Memory B cell (primary cell): ENCODE measurements around the gene DUSP2.
A peak's percentile ranks its signal among the peaks of the same experiment; 100 is the strongest.
"Not testable (repeated sequence)": the region's sequence is repeated elsewhere in the genome, so short reads cannot be mapped to it uniquely, and the experiment has no call there.

Source experiments
- ATAC-seq: fragments of 150-1000 bp; cut with Tn5 transposase; 2 replicates; pipeline ENCODE4 v1.10.0; 2021; ENCODE audit warnings: low read depth, mild to moderate bottlenecking, moderate library complexity
- DNase-seq, 2 donors: peaks; one replicate each; pipeline ENCODE4 v3.0.0; 2022; ENCODE audit warnings: low spot score in 2 of 2
- H3K27ac Mint-ChIP-seq: one replicate; pipeline ENCODE4 v1.8.0; 2022; ENCODE audit warnings: mild to moderate bottlenecking, moderate library complexity, mixed read lengths
- H3K27me3 Mint-ChIP-seq: one replicate; pipeline ENCODE4 v1.8.0; 2022; ENCODE audit warnings: mixed read lengths
- H3K36me3 Mint-ChIP-seq: one replicate; pipeline ENCODE4 v1.8.0; 2022; ENCODE audit warnings: mild to moderate bottlenecking, mixed read lengths
- H3K4me1 Mint-ChIP-seq: one replicate; pipeline ENCODE4 v1.8.0; 2022; ENCODE audit warnings: mixed read lengths
- H3K4me3 Mint-ChIP-seq: one replicate; pipeline ENCODE4 v1.8.0; 2022; ENCODE audit warnings: mild to moderate bottlenecking, moderate library complexity, mixed read lengths
- H3K9me3 Mint-ChIP-seq: one replicate; pipeline ENCODE4 v1.8.0; 2022; ENCODE audit warnings: mixed read lengths

The DUSP2 gene

GRCh38 chr2:96171831-96172230 lies 26.6 kb upstream of the DUSP2 start:
- H3K4me3 Mint-ChIP-seq = no peak overlapping the region
- peak overlapping the region; percentile 40 for H3K27ac Mint-ChIP-seq

GRCh38 chr2:96170626-96171025 lies 25.4 kb upstream of the DUSP2 start:
- H3K4me1 Mint-ChIP-seq = peaks cover 3% of the 10 kb centered on the region
- no peak for ATAC-seq
- H3K27ac Mint-ChIP-seq = no peak overlapping the region

More at GRCh38 chr2:96171831-96172230, 26.6 kb upstream of the DUSP2 start:
- no peaks in the 10 kb centered on the region for H3K36me3 Mint-ChIP-seq
- H3K9me3 Mint-ChIP-seq = no peaks in the 10 kb centered on the region
- no peaks in the 10 kb centered on the region for H3K27me3 Mint-ChIP-seq
- peaks cover 3% of the 10 kb centered on the region for H3K4me1 Mint-ChIP-seq
- ATAC-seq = no peak
- no peak for DNase-seq

DNA sequence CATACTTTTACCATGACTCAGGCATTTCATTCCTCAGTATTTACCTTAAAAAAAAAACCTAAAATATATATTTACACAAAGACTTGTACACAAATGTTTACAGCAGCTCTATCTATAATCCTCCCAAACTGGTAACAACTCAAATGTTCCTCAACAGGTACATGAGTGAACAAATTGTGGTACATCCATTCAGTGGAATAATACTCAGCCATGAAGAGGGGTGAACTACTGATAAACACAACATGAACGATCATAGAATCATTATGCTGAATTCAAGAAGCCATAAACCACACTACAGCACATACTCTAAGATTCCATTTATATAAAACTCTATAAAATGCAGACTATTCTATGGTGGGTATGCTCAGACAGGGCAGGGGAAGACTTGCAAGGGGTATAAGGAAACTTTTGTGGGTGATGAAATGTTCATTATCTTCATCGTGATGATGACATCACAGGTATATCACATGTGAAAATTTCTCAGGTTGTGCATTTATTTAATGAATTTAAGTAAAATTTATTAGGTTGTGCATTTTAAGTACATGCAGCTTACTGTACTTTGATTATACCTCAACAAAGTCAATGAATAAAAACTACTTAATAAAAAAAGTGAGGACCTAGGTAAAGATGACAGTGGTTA lies 24.7 kb upstream of the DUSP2 start:
- H3K4me1 Mint-ChIP-seq = peaks cover 4% of the 10 kb centered on the region
- no peaks in the 10 kb centered on the region for H3K36me3 Mint-ChIP-seq
- no peaks in the 10 kb centered on the region for H3K9me3 Mint-ChIP-seq
- no peak for DNase-seq
- H3K4me3 Mint-ChIP-seq = no peak overlapping the region
- no peak for ATAC-seq
- H3K27me3 Mint-ChIP-seq = no peaks in the 10 kb centered on the region
- no peak overlapping the region for H3K27ac Mint-ChIP-seq

More at GRCh38 chr2:96170626-96171025, 25.4 kb upstream of the DUSP2 start:
- Mint-ChIP-seq H3K4me3 (no peak overlapping the region), H3K9me3 (no peaks in the 10 kb centered on the region), H3K27me3 (no peaks in the 10 kb centered on the region), H3K36me3 (no peaks in the 10 kb centered on the region)
- DNase-seq = no peak

- Mint-ChIP-seq H3K9me3 (no peaks in the 10 kb centered on the region), H3K4me1 (peaks cover 24% of the 10 kb centered on the region), H3K4me3 (no peak overlapping the region), H3K27ac (no peak overlapping the region), H3K27me3 (no peaks in the 10 kb centered on the region), H3K36me3 (no peaks in the 10 kb centered on the region)
- ATAC-seq (no peak), DNase-seq (no peak)
These were observed 22.3 kb upstream of the DUSP2 start for GRCh38 chr2:96167407-96168013.

DNA sequence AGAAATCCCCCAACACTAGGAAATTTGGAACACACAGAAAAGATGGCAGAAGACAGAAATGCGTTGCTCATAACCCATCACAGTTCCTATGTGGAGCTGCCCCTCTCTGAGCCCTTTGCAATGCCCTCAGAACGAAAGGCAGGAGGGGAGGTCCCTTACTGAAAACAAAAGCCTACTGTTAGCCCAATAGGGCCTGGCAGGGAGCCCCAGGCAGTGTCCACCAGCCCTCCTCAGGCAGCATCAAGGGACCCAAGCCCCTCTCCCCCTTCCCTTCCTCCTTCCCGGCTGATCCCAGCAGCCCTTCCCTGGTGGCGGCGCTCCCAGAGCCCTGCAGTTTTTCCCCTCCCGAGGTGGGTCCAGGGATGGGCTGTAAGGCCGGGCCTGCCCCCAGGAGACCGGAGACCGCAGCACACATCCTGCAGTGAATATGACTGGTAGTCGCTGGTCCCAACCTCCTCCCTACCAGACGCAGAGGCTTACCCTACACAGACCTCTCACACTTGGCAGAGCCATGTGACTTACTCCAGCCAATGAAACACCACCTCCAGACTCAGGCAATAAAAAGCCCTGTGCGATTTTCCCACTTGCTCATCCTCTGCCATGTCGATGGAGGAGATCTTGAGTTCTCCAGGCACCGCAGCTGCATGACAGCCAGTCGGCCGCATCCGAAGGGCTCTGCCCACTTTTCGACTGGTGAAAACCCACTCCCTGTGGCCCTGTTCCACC lies 19.4 kb upstream of the DUSP2 start:
- ATAC-seq (peak; percentile 85), DNase-seq (peak in 1 of 2 donors; percentile 41)
- Mint-ChIP-seq H3K36me3 (peaks cover 2% of the 10 kb centered on the region), H3K27ac (peak overlapping the region; percentile 91), H3K9me3 (peaks cover 3% of the 10 kb centered on the region), H3K4me1 (peaks cover 34% of the 10 kb centered on the region), H3K4me3 (peak overlapping the region; percentile 86), H3K27me3 (no peaks in the 10 kb centered on the region)

DNA sequence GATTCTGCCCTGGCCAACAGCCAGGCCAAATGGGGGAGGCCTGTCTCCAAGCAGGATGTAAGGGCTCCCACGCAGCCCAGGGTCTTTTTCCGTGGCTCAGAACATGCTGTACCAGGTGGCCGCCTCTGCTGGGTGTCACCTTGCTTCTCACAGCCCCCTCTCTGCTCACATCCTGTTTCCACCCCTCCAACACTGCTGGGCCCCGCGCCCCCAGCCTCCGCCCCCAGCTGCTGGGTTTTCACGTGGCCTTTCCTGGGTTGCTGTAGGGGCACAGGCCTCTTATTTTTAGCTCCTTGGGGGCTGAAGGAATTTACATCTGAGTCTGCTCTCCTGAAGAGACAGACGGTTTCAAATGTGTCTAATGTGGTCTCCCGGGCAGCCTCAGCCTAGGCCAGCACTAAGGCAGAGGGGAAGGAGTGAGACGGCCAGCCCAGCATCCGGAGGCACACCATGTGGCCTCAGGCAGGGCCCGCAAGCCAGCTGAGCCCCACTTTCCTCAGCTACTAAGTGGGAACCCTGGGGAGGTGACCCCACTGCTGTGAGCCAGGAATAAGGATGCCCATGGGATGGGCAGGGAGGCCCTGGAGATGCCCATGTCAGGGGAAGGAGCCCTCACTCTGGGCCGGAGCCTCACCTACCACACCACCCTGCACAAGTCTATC lies 18.7 kb upstream of the DUSP2 start:
- Mint-ChIP-seq H3K9me3 (peaks cover 3% of the 10 kb centered on the region), H3K36me3 (peaks cover 2% of the 10 kb centered on the region), H3K4me3 (peak overlapping the region; percentile 86), H3K27me3 (no peaks in the 10 kb centered on the region), H3K4me1 (peaks cover 41% of the 10 kb centered on the region), H3K27ac (peak overlapping the region; percentile 91)
- ATAC-seq (peak; percentile 58), DNase-seq (peak in 1 of 2 donors; percentile 23)

DNA sequence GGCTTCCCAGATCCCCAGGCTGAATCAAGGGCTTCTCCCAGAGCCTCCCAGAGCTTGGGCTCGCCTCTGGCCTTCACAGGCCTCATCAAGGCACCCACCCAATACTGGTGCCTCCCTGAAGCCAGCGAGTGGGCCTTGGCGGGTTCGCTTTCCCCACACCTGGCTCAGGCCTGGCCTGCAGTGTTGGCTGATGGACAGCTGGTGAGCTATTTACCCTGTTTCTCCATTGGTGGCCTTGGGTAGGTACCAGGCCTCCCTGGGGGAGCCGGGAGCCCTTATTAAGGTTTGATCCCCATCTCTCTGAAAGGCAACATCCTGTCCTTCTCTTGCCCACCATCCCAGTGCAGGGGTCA lies 18.2 kb upstream of the DUSP2 start:
- Mint-ChIP-seq H3K27ac (peak overlapping the region; percentile 91), H3K4me1 (peaks cover 45% of the 10 kb centered on the region), H3K4me3 (peak overlapping the region; percentile 86), H3K27me3 (no peaks in the 10 kb centered on the region), H3K9me3 (peaks cover 3% of the 10 kb centered on the region), H3K36me3 (peaks cover 2% of the 10 kb centered on the region)
- ATAC-seq (no peak), DNase-seq (no peak)

- no peaks in the 10 kb centered on the region for H3K27me3 Mint-ChIP-seq
- ATAC-seq (no peak), DNase-seq (no peak)
- peak overlapping the region; percentile 3 for H3K4me3 Mint-ChIP-seq
- peak overlapping the region; percentile 76 for H3K27ac Mint-ChIP-seq
- H3K9me3 Mint-ChIP-seq = peaks cover 3% of the 10 kb centered on the region
- H3K4me1 Mint-ChIP-seq = peaks cover 58% of the 10 kb centered on the region
- H3K36me3 Mint-ChIP-seq = peaks cover 2% of the 10 kb centered on the region
These were observed 16.7 kb upstream of the DUSP2 start for GRCh38 chr2:96161898-96162297.

DNA sequence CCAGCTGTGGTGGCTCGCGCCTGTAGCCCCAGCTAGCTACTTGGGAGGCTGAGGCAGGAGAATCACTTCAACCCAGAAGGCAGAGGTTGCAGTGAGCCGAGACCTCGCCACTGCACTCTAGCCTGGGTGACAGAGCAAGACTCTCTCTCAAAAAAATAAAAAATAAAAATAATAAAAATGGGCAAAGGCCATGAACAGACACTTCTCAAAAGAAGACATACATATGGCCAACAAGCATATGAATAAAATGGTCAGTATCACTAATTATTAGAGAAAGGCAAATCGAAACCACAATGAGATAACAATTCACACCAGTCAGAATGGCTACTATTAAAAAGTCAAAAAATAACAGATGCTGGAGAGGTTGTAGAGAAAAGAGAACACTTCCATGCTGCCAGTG lies 15.1 kb upstream of the DUSP2 start:
- H3K4me1 Mint-ChIP-seq = peaks cover 69% of the 10 kb centered on the region
- H3K27me3 Mint-ChIP-seq, H3K27ac Mint-ChIP-seq, ATAC-seq, H3K9me3 Mint-ChIP-seq, H3K36me3 Mint-ChIP-seq, H3K4me3 Mint-ChIP-seq, DNase-seq: not testable (repeated sequence)

GRCh38 chr2:96159084-96159830 lies 14.0 kb upstream of the DUSP2 start:
- H3K27ac Mint-ChIP-seq = peak overlapping the region; percentile 22
- peaks cover 3% of the 10 kb centered on the region for H3K9me3 Mint-ChIP-seq
- ATAC-seq (no peak), DNase-seq (no peak)
- peak overlapping the region; percentile 21 for H3K4me3 Mint-ChIP-seq
- H3K36me3 Mint-ChIP-seq = peaks cover 2% of the 10 kb centered on the region
- H3K4me1 Mint-ChIP-seq = peaks cover 60% of the 10 kb centered on the region
- H3K27me3 Mint-ChIP-seq = no peaks in the 10 kb centered on the region

DNA sequence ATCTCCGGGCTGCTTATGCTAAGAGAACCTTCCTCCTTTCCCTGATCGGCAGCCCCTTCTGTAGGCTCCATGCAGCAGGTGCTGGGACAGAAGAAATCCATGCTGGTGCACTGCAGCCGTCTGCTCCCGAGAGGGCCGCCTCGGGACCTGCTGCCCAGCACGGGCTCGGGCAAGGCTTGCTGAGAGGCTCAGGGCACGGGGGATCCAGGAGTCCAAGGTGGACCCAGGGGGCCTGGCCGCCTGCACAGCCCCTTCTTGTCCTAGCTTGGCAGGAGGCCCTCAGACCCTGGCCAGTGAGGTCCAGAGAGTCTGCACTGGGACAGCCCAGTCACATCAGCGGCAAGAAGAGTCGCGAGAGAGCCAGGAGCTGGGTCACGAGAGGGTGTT lies 13.3 kb upstream of the DUSP2 start:
- Mint-ChIP-seq H3K27ac (peak overlapping the region; percentile 22), H3K4me3 (no peak overlapping the region), H3K9me3 (peaks cover 3% of the 10 kb centered on the region), H3K27me3 (no peaks in the 10 kb centered on the region), H3K4me1 (peaks cover 56% of the 10 kb centered on the region), H3K36me3 (peaks cover 2% of the 10 kb centered on the region)
- DNase-seq (no peak), ATAC-seq (no peak)

- Mint-ChIP-seq H3K4me3 (peak overlapping the region; percentile 69), H3K27ac (peak overlapping the region; percentile 22), H3K9me3 (peaks cover 3% of the 10 kb centered on the region), H3K4me1 (peaks cover 57% of the 10 kb centered on the region), H3K27me3 (no peaks in the 10 kb centered on the region), H3K36me3 (peaks cover 2% of the 10 kb centered on the region)
- DNase-seq (peak in 1 of 2 donors; percentile 35), ATAC-seq (peak; percentile 79)
These were observed 12.7 kb upstream of the DUSP2 start for GRCh38 chr2:96157649-96158553.
